ENCODE measurements around the gene SBK1.

DNA sequence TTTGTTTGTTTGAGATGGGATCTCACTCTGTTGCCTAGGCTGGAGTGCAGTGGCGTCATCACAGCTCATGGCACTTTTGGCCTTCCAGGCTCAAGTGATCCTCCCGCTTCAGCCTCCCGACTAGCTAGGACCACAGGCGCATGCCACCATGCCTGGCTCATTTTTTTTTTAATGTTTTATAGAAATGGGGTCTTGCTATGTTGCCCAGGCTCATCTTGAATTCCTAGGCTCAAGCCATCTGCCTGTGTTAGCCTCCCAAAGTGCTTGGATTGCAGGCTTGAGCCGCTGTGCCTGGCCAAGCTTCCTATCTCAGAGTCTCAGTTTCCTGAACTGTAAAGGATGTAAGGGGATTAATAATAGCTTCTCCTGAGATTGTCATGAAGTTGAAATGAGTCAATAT lies 8.0 kb downstream of the SBK1 start:
- no peak for TF ChIP-seq SIN3A (IDR thresholded peaks at IDR 0.05; ENCODE audit: borderline replicate concordance, insufficient read depth, low read length)
- no peak for TF ChIP-seq POLR2AphosphoS5 (IDR thresholded peaks at IDR 0.05; ENCODE audit: low read depth, low read length)
- TF ChIP-seq, protein P1, sequence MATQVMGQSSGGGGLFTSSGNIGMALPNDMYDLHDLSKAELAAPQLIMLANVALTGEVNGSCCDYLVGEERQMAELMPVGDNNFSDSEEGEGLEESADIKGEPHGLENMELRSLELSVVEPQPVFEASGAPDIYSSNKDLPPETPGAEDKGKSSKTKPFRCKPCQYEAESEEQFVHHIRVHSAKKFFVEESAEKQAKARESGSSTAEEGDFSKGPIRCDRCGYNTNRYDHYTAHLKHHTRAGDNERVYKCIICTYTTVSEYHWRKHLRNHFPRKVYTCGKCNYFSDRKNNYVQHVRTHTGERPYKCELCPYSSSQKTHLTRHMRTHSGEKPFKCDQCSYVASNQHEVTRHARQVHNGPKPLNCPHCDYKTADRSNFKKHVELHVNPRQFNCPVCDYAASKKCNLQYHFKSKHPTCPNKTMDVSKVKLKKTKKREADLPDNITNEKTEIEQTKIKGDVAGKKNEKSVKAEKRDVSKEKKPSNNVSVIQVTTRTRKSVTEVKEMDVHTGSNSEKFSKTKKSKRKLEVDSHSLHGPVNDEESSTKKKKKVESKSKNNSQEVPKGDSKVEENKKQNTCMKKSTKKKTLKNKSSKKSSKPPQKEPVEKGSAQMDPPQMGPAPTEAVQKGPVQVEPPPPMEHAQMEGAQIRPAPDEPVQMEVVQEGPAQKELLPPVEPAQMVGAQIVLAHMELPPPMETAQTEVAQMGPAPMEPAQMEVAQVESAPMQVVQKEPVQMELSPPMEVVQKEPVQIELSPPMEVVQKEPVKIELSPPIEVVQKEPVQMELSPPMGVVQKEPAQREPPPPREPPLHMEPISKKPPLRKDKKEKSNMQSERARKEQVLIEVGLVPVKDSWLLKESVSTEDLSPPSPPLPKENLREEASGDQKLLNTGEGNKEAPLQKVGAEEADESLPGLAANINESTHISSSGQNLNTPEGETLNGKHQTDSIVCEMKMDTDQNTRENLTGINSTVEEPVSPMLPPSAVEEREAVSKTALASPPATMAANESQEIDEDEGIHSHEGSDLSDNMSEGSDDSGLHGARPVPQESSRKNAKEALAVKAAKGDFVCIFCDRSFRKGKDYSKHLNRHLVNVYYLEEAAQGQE (IDR thresholded peaks at IDR 0.05; ENCODE audit: insufficient read depth in 1 of 2, low read depth in 2 of 2, low read length in 2 of 2), result no peak
- no peak for TF ChIP-seq TAF1 (IDR thresholded peaks at IDR 0.05; ENCODE audit: borderline replicate concordance, insufficient read depth, low read length)

Measured in PFSK-1 (cell line).